HUES6 (cell line): ENCODE measurements around the gene DYNC2H1.
"Not testable (repeated sequence)": the region's sequence is repeated elsewhere in the genome, so short reads cannot be mapped to it uniquely, and the experiment has no call there.

ENCODE experiments used
- H3K27ac ChIP-seq: 2 replicates; pipeline ENCODE4 v1.7.0; 2013; ENCODE audit warnings: low read depth, mild to moderate bottlenecking, low read length, inconsistent platforms
- H3K27me3 ChIP-seq: 2 replicates; pipeline ENCODE4 v1.6.1; 2013; ENCODE audit warnings: low read length; ENCODE audit not compliant: control insufficient read depth, insufficient read depth
- H3K36me3 ChIP-seq: 2 replicates; pipeline ENCODE4 v1.6.1; 2013; ENCODE audit warnings: low read length; ENCODE audit not compliant: control insufficient read depth, insufficient read depth
- H3K4me1 ChIP-seq: 2 replicates; pipeline ENCODE4 v1.6.1; 2013; ENCODE audit warnings: low read length; ENCODE audit not compliant: control insufficient read depth, insufficient read depth
- H3K4me3 ChIP-seq: 2 replicates; pipeline ENCODE4 v1.5.1; 2013; ENCODE audit warnings: low read depth, low read length
- H3K9ac ChIP-seq: one replicate; pipeline ENCODE4 v1.6.1; 2013; ENCODE audit warnings: mild to moderate bottlenecking, low read length
- H3K9me3 ChIP-seq: 2 replicates; pipeline ENCODE4 v1.6.1; 2013; ENCODE audit warnings: low read depth, low read length; ENCODE audit not compliant: control insufficient read depth, insufficient read depth

Gene DYNC2H1

DNA sequence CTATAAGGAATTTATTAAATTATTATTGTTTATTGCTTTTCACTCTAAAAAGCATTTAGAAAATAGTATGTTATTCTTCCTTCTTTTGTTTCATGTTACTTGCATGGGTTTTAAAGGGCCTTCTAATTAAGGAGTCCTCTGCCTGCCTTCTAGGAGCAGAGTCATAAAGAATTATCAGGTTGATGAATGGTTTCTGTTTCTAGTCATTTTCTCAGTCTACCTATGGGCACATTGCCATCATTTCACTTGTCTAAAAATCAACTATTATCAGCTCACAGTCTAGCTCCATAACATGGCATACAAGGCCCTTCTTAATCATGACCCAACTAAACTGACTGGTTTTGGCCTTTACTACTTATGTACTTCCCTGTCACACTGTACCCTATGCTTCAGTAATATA lies 16.2 kb downstream of the DYNC2H1 start:
- Histone ChIP-seq H3K9me3 (no peaks in the 10 kb centered on the region), H3K27me3 (no peaks in the 10 kb centered on the region), H3K9ac (no peak overlapping the region), H3K27ac (no peak overlapping the region), H3K36me3 (peaks cover 18% of the 10 kb centered on the region), H3K4me3 (no peak overlapping the region), H3K4me1 (no peaks in the 10 kb centered on the region)

GRCh38 chr11:103141986-103142385 lies 32.8 kb downstream of the DYNC2H1 start:
- H3K9me3 ChIP-seq, H3K4me3 ChIP-seq, H3K9ac ChIP-seq, H3K27ac ChIP-seq, H3K27me3 ChIP-seq, H3K4me1 ChIP-seq: not testable (repeated sequence)
- peaks cover 12% of the 10 kb centered on the region; the same call in 1 of the 2 replicates for H3K36me3 ChIP-seq

DNA sequence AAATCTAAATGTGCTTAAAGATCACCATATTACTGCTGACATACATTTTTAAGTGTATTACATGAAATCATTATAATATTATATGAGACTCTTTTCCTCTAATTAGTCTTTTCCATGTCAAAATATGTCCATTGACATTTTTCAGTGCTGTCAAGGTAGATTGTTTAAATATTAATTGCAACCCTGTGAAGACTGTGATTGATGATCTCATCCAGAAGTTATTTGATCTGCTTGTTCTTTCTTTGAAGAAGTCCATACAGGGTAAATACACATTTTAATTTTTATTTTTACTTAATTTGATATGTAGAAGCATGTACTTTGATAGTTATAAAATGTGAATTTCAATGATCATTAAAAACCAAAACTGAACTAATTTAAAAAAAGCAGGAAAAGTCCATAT lies 38.4 kb downstream of the DYNC2H1 start:
- Histone ChIP-seq H3K4me1 (no peaks in the 10 kb centered on the region), H3K27ac (no peak overlapping the region), H3K9ac (no peak overlapping the region), H3K36me3 (peaks cover 7% of the 10 kb centered on the region; the same call in 1 of the 2 replicates), H3K9me3 (no peaks in the 10 kb centered on the region), H3K4me3 (no peak overlapping the region), H3K27me3 (no peaks in the 10 kb centered on the region)

- Histone ChIP-seq H3K36me3 (peaks cover 12% of the 10 kb centered on the region), H3K9me3 (no peaks in the 10 kb centered on the region)
Measured at GRCh38 chr11:103157542-103157941, 48.3 kb downstream of the DYNC2H1 start.

DNA sequence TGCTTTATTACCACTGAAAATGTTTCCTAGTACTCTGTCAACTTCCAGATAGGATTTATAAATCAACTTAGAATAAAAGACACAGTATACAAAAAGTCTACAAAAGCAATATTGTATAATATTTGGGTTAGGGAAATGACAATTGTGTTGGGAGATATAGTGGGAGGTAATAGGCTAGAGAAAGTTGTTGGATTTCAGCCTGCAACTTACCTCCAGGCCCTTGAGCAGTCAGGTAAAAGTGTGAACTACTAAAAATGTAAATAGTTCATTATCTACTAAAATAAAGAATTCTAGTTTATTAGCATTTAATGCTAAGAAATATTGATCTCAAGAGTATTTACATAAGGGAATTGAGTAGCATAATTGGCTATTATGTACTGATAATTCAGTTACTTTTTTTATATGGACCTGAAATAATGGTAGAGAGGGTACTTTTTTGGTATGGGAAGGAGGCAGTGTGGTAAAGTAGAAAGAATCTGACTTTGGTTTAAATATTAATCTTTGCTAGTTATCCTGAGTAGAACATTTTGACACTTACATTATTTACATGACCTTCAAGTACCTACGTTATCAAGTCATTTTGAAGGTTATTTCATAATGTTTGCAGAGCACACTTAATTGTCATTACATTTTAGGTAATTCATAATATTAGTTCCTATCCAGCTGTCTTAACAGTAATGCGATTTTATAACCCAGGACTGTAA lies 55.0 kb downstream of the DYNC2H1 start:
- H3K36me3 ChIP-seq, result peaks cover 22% of the 10 kb centered on the region
- H3K27ac ChIP-seq, result no peak overlapping the region
- no peak overlapping the region for H3K4me3 ChIP-seq
- H3K9ac ChIP-seq, result no peak overlapping the region
- no peaks in the 10 kb centered on the region for H3K27me3 ChIP-seq
- no peaks in the 10 kb centered on the region for H3K9me3 ChIP-seq
- no peaks in the 10 kb centered on the region for H3K4me1 ChIP-seq

More at GRCh38 chr11:103157542-103157941, 48.3 kb downstream of the DYNC2H1 start:
- no peak overlapping the region for H3K9ac ChIP-seq
- no peak overlapping the region for H3K27ac ChIP-seq
- no peak overlapping the region for H3K4me3 ChIP-seq
- H3K4me1 ChIP-seq, result no peaks in the 10 kb centered on the region
- H3K27me3 ChIP-seq, result no peaks in the 10 kb centered on the region

GRCh38 chr11:103167166-103167565 lies 57.9 kb downstream of the DYNC2H1 start:
- Histone ChIP-seq H3K27ac (no peak overlapping the region), H3K9ac (no peak overlapping the region), H3K27me3 (no peaks in the 10 kb centered on the region), H3K9me3 (no peaks in the 10 kb centered on the region), H3K4me3 (no peak overlapping the region), H3K36me3 (peaks cover 18% of the 10 kb centered on the region), H3K4me1 (no peaks in the 10 kb centered on the region)

- Histone ChIP-seq H3K27ac (no peak overlapping the region), H3K4me1 (no peaks in the 10 kb centered on the region), H3K27me3 (no peaks in the 10 kb centered on the region), H3K36me3 (peaks cover 12% of the 10 kb centered on the region), H3K4me3 (no peak overlapping the region), H3K9ac (no peak overlapping the region), H3K9me3 (no peaks in the 10 kb centered on the region)
Measured at GRCh38 chr11:103170865-103171264, 61.6 kb downstream of the DYNC2H1 start.

DNA sequence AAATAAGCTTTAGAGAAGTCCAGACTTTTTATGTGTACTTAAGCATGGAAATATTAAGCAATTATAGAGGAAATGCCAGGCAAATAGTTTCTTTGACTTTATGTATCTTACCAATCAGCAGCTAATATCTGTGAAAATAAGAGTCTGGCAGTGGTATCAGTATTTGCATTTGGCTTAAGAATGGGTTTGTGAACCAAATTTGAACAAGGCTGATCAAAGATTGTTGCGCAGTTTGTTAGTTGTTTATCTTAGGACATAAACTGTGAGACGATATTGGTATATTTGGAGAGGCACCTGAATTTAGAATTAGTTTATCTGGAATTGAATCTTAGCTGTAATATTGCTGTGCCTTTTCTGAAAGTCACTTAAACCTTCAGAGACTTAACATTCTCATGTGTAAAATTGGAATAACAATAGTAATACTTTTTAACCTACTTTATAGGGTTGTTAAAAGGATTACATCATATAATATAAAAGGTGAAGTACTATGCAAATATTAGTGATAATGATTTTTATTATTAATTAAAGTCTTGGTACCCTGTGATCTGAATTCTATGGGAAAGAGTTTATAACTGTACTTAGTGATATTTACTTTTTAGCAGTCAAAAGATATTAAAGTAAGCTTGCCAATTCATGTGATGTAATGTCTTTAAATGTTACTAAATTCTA lies 66.4 kb downstream of the DYNC2H1 start:
- Histone ChIP-seq H3K4me3 (no peak overlapping the region), H3K9ac (no peak overlapping the region), H3K9me3 (no peaks in the 10 kb centered on the region), H3K27me3 (no peaks in the 10 kb centered on the region), H3K4me1 (no peaks in the 10 kb centered on the region), H3K36me3 (peaks cover 14% of the 10 kb centered on the region; the same call in 1 of the 2 replicates), H3K27ac (no peak overlapping the region)

DNA sequence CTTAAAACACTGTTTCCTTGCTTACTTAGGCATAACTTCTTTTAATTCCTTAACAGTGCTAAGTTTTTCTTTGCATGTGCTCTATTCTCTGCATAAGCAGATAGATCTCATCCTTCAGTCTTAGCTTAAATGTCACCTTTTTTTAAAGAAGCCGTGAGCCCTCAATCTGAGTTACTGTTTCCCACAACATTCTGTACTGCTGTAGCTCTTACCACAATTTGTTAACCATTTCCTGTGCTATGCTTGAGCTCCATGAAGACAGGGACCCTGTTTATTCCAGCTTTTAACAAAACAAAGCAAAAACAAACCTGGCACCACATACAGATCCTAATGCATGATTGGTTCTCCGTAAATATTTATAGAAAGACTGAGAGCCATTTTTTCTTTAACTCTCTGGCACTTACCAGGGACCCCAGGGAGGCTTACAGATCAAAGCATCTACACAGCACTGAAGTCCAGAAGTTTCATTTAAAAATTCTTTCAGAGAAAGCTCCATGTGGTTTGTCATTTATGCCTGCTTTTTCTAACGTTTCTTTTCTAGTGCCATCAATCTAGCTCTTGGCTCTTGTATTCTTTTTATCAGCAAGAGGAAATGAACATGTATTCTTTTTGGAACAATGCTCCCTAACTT lies 74.9 kb downstream of the DYNC2H1 start:
- Histone ChIP-seq H3K36me3 (peaks cover 3% of the 10 kb centered on the region; the same call in 1 of the 2 replicates), H3K27ac (no peak overlapping the region), H3K4me1 (no peaks in the 10 kb centered on the region), H3K9ac (no peak overlapping the region), H3K4me3 (no peak overlapping the region), H3K27me3 (no peaks in the 10 kb centered on the region), H3K9me3 (no peaks in the 10 kb centered on the region)

- H3K9ac ChIP-seq, result no peak overlapping the region
- no peak overlapping the region for H3K4me3 ChIP-seq
- no peaks in the 10 kb centered on the region for H3K9me3 ChIP-seq
- H3K4me1 ChIP-seq, result no peaks in the 10 kb centered on the region
- no peaks in the 10 kb centered on the region for H3K27me3 ChIP-seq
- H3K27ac ChIP-seq, result no peak overlapping the region
- peaks cover 20% of the 10 kb centered on the region for H3K36me3 ChIP-seq
Measured at GRCh38 chr11:103202048-103202651, 92.9 kb downstream of the DYNC2H1 start.

GRCh38 chr11:103210543-103210942 lies 101.3 kb downstream of the DYNC2H1 start:
- Histone ChIP-seq H3K36me3 (no peaks in the 10 kb centered on the region; the same call in 1 of the 2 replicates), H3K9ac (no peak overlapping the region), H3K9me3 (no peaks in the 10 kb centered on the region), H3K4me1 (no peaks in the 10 kb centered on the region), H3K4me3 (no peak overlapping the region), H3K27ac (no peak overlapping the region), H3K27me3 (no peaks in the 10 kb centered on the region)
